ENCODE results near the gene KRTAP5-5. TPM values are rescaled to one million over a fixed set of nuclear protein-coding genes. Genes with fewer than 3 reads are reported as not detected.
A peak's percentile ranks its signal among the peaks of the same experiment; 100 is the strongest.

KRTAP5-5 gene
- polyA plus RNA-seq, 4 donors, result 0.65 TPM; not detected in 3

- no peaks in the 10 kb centered on the region for H3K4me1 ChIP-seq (ENCODE audit: control insufficient read depth in 3 of 3, insufficient read depth in 2 of 3, low read depth in 1 of 3, low read length in 2 of 3)
- DNase-seq (no peak), FAIRE-seq (no peak)
- H3K9me3 ChIP-seq (ENCODE audit: control insufficient read depth in 2 of 2, insufficient read depth in 1 of 2, low read depth in 1 of 2, low read length in 1 of 2), result no peaks in the 10 kb centered on the region
- H3K27ac ChIP-seq (ENCODE audit: low read depth in 1 of 3, low read length in 2 of 3), result no peak overlapping the region
- peaks cover 0 to 40% (median 9%) of the 10 kb centered on the region in 3 donors for H3K27me3 ChIP-seq (ENCODE audit: control insufficient read depth in 3 of 3, insufficient read depth in 3 of 3, low read length in 3 of 3)
- no peaks in the 10 kb centered on the region for H3K36me3 ChIP-seq (ENCODE audit: control insufficient read depth in 3 of 3, insufficient read depth in 2 of 3, low read depth in 1 of 3, low read length in 3 of 3)
- 72 to 78% (median 77%) methylated on average over 13 of the region's 13 CpGs for WGBS, 3 donors
- H3K4me3 ChIP-seq (ENCODE audit: low read depth in 1 of 3, low read length in 3 of 3), result no peak overlapping the region
Observed at GRCh38 chr11:1631066-1631568, 1.5 kb downstream of the KRTAP5-5 start.

- Histone ChIP-seq H3K27ac (ENCODE audit: low read depth in 1 of 3, low read length in 2 of 3) (no peak overlapping the region), H3K36me3 (ENCODE audit: control insufficient read depth in 3 of 3, insufficient read depth in 2 of 3, low read depth in 1 of 3, low read length in 3 of 3) (no peaks in the 10 kb centered on the region), H3K4me1 (ENCODE audit: control insufficient read depth in 3 of 3, insufficient read depth in 2 of 3, low read depth in 1 of 3, low read length in 2 of 3) (no peaks in the 10 kb centered on the region), H3K4me3 (ENCODE audit: low read depth in 1 of 3, low read length in 3 of 3) (no peak overlapping the region), H3K27me3 (ENCODE audit: control insufficient read depth in 3 of 3, insufficient read depth in 3 of 3, low read length in 3 of 3) (peaks cover 0 to 45% (median 9%) of the 10 kb centered on the region in 3 donors), H3K9me3 (ENCODE audit: control insufficient read depth in 2 of 2, insufficient read depth in 1 of 2, low read depth in 1 of 2, low read length in 1 of 2) (no peaks in the 10 kb centered on the region)
- no peak for FAIRE-seq
- WGBS, 3 donors, result 52 to 63% (median 62%) methylated on average over 11 of the region's 11 CpGs
- DNase-seq, result no peak
Observed at GRCh38 chr11:1632053-1632714, 2.6 kb downstream of the KRTAP5-5 start.

- WGBS, 3 donors, result 74 to 87% (median 82%) methylated on average over 7 to 10 of the region's 10 CpGs
- Histone ChIP-seq H3K36me3 (ENCODE audit: control insufficient read depth in 3 of 3, insufficient read depth in 2 of 3, low read depth in 1 of 3, low read length in 3 of 3) (no peaks in the 10 kb centered on the region), H3K27me3 (ENCODE audit: control insufficient read depth in 3 of 3, insufficient read depth in 3 of 3, low read length in 3 of 3) (peaks cover 0 to 36% (median 9%) of the 10 kb centered on the region in 3 donors), H3K4me1 (ENCODE audit: control insufficient read depth in 3 of 3, insufficient read depth in 2 of 3, low read depth in 1 of 3, low read length in 2 of 3) (no peaks in the 10 kb centered on the region), H3K27ac (ENCODE audit: low read depth in 1 of 3, low read length in 2 of 3) (no peak overlapping the region), H3K9me3 (ENCODE audit: control insufficient read depth in 2 of 2, insufficient read depth in 1 of 2, low read depth in 1 of 2, low read length in 1 of 2) (no peaks in the 10 kb centered on the region), H3K4me3 (ENCODE audit: low read depth in 1 of 3, low read length in 3 of 3) (no peak overlapping the region)
- DNase-seq, result no peak
- FAIRE-seq, result no peak
Observed at GRCh38 chr11:1633864-1634263, 4.3 kb downstream of the KRTAP5-5 start.

- FAIRE-seq (no peak), DNase-seq (no peak)
- Histone ChIP-seq H3K36me3 (ENCODE audit: control insufficient read depth in 3 of 3, insufficient read depth in 2 of 3, low read depth in 1 of 3, low read length in 3 of 3) (no peaks in the 10 kb centered on the region), H3K27me3 (ENCODE audit: control insufficient read depth in 3 of 3, insufficient read depth in 3 of 3, low read length in 3 of 3) (peaks cover 0 to 33% (median 9%) of the 10 kb centered on the region in 3 donors), H3K4me1 (ENCODE audit: control insufficient read depth in 3 of 3, insufficient read depth in 2 of 3, low read depth in 1 of 3, low read length in 2 of 3) (no peaks in the 10 kb centered on the region), H3K4me3 (ENCODE audit: low read depth in 1 of 3, low read length in 3 of 3) (no peak overlapping the region), H3K27ac (ENCODE audit: low read depth in 1 of 3, low read length in 2 of 3) (no peak overlapping the region), H3K9me3 (ENCODE audit: control insufficient read depth in 2 of 2, insufficient read depth in 1 of 2, low read depth in 1 of 2, low read length in 1 of 2) (no peaks in the 10 kb centered on the region)
- 75 to 83% (median 80%) methylated on average over 19 of the region's 19 CpGs for WGBS, 3 donors
Observed at GRCh38 chr11:1636291-1636950, 6.8 kb downstream of the KRTAP5-5 start.

- Histone ChIP-seq H3K36me3 (ENCODE audit: control insufficient read depth in 3 of 3, insufficient read depth in 2 of 3, low read depth in 1 of 3, low read length in 3 of 3) (no peaks in the 10 kb centered on the region), H3K4me3 (ENCODE audit: low read depth in 1 of 3, low read length in 3 of 3) (no peak overlapping the region), H3K4me1 (ENCODE audit: control insufficient read depth in 3 of 3, insufficient read depth in 2 of 3, low read depth in 1 of 3, low read length in 2 of 3) (no peaks in the 10 kb centered on the region), H3K27me3 (ENCODE audit: control insufficient read depth in 3 of 3, insufficient read depth in 3 of 3, low read length in 3 of 3) (peaks cover 0 to 24% (median 4%) of the 10 kb centered on the region in 3 donors), H3K9me3 (ENCODE audit: control insufficient read depth in 2 of 2, insufficient read depth in 1 of 2, low read depth in 1 of 2, low read length in 1 of 2) (no peaks in the 10 kb centered on the region), H3K27ac (ENCODE audit: low read depth in 1 of 3, low read length in 2 of 3) (no peak overlapping the region)
- FAIRE-seq, result no peak
- DNase-seq, result no peak
- 80 to 92% (median 90%) methylated on average over 2 of the region's 2 CpGs for WGBS, 3 donors
Observed at GRCh38 chr11:1637628-1638027, 8.1 kb downstream of the KRTAP5-5 start.

GRCh38 chr11:1638344-1638743 is 8.8 kb downstream of the KRTAP5-5 start:
- WGBS, 3 donors, result 43 to 79% (median 56%) methylated on average over 8 of the region's 8 CpGs
- no peak overlapping the region for H3K4me3 ChIP-seq (ENCODE audit: low read depth in 1 of 3, low read length in 3 of 3)
- DNase-seq (no peak), FAIRE-seq (no peak)
- H3K9me3 ChIP-seq (ENCODE audit: control insufficient read depth in 2 of 2, insufficient read depth in 1 of 2, low read depth in 1 of 2, low read length in 1 of 2), result no peaks in the 10 kb centered on the region
- H3K4me1 ChIP-seq (ENCODE audit: control insufficient read depth in 3 of 3, insufficient read depth in 2 of 3, low read depth in 1 of 3, low read length in 2 of 3), result no peaks in the 10 kb centered on the region
- H3K27me3 ChIP-seq (ENCODE audit: control insufficient read depth in 3 of 3, insufficient read depth in 3 of 3, low read length in 3 of 3), result peaks cover 0 to 21% (median 4%) of the 10 kb centered on the region in 3 donors
- H3K36me3 ChIP-seq (ENCODE audit: control insufficient read depth in 3 of 3, insufficient read depth in 2 of 3, low read depth in 1 of 3, low read length in 3 of 3), result no peaks in the 10 kb centered on the region
- H3K27ac ChIP-seq (ENCODE audit: low read depth in 1 of 3, low read length in 2 of 3), result no peak overlapping the region

GRCh38 chr11:1639102-1639620 is 9.6 kb downstream of the KRTAP5-5 start:
- H3K9me3 ChIP-seq (ENCODE audit: control insufficient read depth in 2 of 2, insufficient read depth in 1 of 2, low read depth in 1 of 2, low read length in 1 of 2), result no peaks in the 10 kb centered on the region
- DNase-seq (peak; percentile 39 to 61), FAIRE-seq (no peak)
- peak overlapping the region in 1 of 3 donors; percentile 38 for H3K27ac ChIP-seq (ENCODE audit: low read depth in 1 of 3, low read length in 2 of 3)
- H3K36me3 ChIP-seq (ENCODE audit: control insufficient read depth in 3 of 3, insufficient read depth in 2 of 3, low read depth in 1 of 3, low read length in 3 of 3), result no peaks in the 10 kb centered on the region
- peaks cover 0 to 16% (median 2%) of the 10 kb centered on the region in 3 donors for H3K27me3 ChIP-seq (ENCODE audit: control insufficient read depth in 3 of 3, insufficient read depth in 3 of 3, low read length in 3 of 3)
- no peak overlapping the region for H3K4me3 ChIP-seq (ENCODE audit: low read depth in 1 of 3, low read length in 3 of 3)
- no peaks in the 10 kb centered on the region for H3K4me1 ChIP-seq (ENCODE audit: control insufficient read depth in 3 of 3, insufficient read depth in 2 of 3, low read depth in 1 of 3, low read length in 2 of 3)
- 16 to 41% (median 34%) methylated on average over 18 of the region's 18 CpGs for WGBS, 3 donors

GRCh38 chr11:1639666-1640065 is 10.1 kb downstream of the KRTAP5-5 start:
- WGBS, 3 donors, result 47 to 55% (median 53%) methylated on average over 15 of the region's 15 CpGs

More at GRCh38 chr11:1639666-1640065, 10.1 kb downstream of the KRTAP5-5 start:
- Histone ChIP-seq H3K9me3 (ENCODE audit: control insufficient read depth in 2 of 2, insufficient read depth in 1 of 2, low read depth in 1 of 2, low read length in 1 of 2) (no peaks in the 10 kb centered on the region), H3K27ac (ENCODE audit: low read depth in 1 of 3, low read length in 2 of 3) (peak overlapping the region in 1 of 3 donors; percentile 38), H3K36me3 (ENCODE audit: control insufficient read depth in 3 of 3, insufficient read depth in 2 of 3, low read depth in 1 of 3, low read length in 3 of 3) (no peaks in the 10 kb centered on the region), H3K27me3 (ENCODE audit: control insufficient read depth in 3 of 3, insufficient read depth in 3 of 3, low read length in 3 of 3) (peaks cover 0 to 14% (median 2%) of the 10 kb centered on the region in 3 donors), H3K4me1 (ENCODE audit: control insufficient read depth in 3 of 3, insufficient read depth in 2 of 3, low read depth in 1 of 3, low read length in 2 of 3) (no peaks in the 10 kb centered on the region), H3K4me3 (ENCODE audit: low read depth in 1 of 3, low read length in 3 of 3) (no peak overlapping the region)
- FAIRE-seq (no peak), DNase-seq (no peak)
